ENCODE results near the gene MSMP. TPM values are rescaled to one million over a fixed set of nuclear protein-coding genes. Genes with fewer than 3 reads are reported as not detected.

The MSMP gene
- total and polyA plus RNA-seq, 2 experiments from 2014 or later = 0.81 TPM; not detected in 1

DNA sequence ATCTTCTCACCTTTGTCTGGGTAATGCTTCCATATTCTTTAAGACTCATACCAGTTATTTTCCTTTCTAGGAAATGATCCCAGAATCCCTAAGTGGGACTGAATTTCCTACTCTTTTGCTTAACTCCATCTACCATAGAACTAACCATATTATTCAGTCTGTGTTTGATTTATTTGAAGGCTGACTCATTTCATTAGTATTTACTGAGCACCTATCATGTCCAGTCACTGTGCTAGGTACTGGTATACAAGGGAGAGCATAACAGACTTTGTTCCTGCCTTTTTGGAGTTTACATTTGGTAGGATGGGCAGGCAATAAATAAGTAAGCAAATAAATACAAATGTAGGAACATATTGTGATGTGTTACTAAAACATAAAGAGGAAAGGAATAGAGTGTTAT lies 41.6 kb upstream of the MSMP start:
- Histone ChIP-seq H3K4me2 (no peak overlapping the region), H3K4me1 (ENCODE audit: insufficient read depth) (peaks cover 6% of the 10 kb centered on the region; the same call in 1 of the 2 replicates), H3K4me3 (no peak overlapping the region), H3F3A (replicated peaks; ENCODE audit: low read depth) (0 out of 2 replicates have a peak, but pooled peaks cover 3% of the 10 kb centered on the region), H3K79me2 (replicated peaks; ENCODE audit: insufficient read depth) (no peaks in the 10 kb centered on the region), H3K9me2 (ENCODE audit: insufficient read depth) (no peaks in the 10 kb centered on the region), H3K36me3 (ENCODE audit: insufficient read depth) (no peaks in the 10 kb centered on the region), H3K27me3 (ENCODE audit: insufficient read depth) (peaks cover 4% of the 10 kb centered on the region; the same call in 1 of the 2 replicates), H4K20me1 (replicated peaks; ENCODE audit: insufficient read depth) (no peaks in the 10 kb centered on the region; the same call in 1 of the 2 replicates), H2AFZ (no peak overlapping the region), H3K27ac (ENCODE audit: low read depth) (no peak overlapping the region)
- H3K9me3 Mint-ChIP-seq = no peaks in the 10 kb centered on the region
- no peak for TF ChIP-seq JUNB (IDR thresholded peaks at IDR 0.05; ENCODE audit: unreplicated experiment)
- no peak for TF ChIP-seq CREB1 (CRISPR knock-in tag; IDR thresholded peaks at IDR 0.05; ENCODE audit: low read depth)
- no peak for TF ChIP-seq NANOG (IDR thresholded peaks at IDR 0.05; ENCODE audit: borderline replicate concordance)
- no peak for TF ChIP-seq EZH2 (IDR thresholded peaks at IDR 0.05; ENCODE audit: low read depth, unreplicated experiment)
- no peak for TF ChIP-seq STAT1 (IDR thresholded peaks at IDR 0.05; ENCODE audit: unreplicated experiment)
- TF ChIP-seq, protein P1, sequence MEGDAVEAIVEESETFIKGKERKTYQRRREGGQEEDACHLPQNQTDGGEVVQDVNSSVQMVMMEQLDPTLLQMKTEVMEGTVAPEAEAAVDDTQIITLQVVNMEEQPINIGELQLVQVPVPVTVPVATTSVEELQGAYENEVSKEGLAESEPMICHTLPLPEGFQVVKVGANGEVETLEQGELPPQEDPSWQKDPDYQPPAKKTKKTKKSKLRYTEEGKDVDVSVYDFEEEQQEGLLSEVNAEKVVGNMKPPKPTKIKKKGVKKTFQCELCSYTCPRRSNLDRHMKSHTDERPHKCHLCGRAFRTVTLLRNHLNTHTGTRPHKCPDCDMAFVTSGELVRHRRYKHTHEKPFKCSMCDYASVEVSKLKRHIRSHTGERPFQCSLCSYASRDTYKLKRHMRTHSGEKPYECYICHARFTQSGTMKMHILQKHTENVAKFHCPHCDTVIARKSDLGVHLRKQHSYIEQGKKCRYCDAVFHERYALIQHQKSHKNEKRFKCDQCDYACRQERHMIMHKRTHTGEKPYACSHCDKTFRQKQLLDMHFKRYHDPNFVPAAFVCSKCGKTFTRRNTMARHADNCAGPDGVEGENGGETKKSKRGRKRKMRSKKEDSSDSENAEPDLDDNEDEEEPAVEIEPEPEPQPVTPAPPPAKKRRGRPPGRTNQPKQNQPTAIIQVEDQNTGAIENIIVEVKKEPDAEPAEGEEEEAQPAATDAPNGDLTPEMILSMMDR (conservative IDR thresholded peaks at IDR 0.05; ENCODE audit: low read depth in 2 of 2) = no peak
- no peak for TF ChIP-seq ZNF114 (CRISPR knock-in tag; IDR thresholded peaks at IDR 0.05)
- TF ChIP-seq, protein P2, sequence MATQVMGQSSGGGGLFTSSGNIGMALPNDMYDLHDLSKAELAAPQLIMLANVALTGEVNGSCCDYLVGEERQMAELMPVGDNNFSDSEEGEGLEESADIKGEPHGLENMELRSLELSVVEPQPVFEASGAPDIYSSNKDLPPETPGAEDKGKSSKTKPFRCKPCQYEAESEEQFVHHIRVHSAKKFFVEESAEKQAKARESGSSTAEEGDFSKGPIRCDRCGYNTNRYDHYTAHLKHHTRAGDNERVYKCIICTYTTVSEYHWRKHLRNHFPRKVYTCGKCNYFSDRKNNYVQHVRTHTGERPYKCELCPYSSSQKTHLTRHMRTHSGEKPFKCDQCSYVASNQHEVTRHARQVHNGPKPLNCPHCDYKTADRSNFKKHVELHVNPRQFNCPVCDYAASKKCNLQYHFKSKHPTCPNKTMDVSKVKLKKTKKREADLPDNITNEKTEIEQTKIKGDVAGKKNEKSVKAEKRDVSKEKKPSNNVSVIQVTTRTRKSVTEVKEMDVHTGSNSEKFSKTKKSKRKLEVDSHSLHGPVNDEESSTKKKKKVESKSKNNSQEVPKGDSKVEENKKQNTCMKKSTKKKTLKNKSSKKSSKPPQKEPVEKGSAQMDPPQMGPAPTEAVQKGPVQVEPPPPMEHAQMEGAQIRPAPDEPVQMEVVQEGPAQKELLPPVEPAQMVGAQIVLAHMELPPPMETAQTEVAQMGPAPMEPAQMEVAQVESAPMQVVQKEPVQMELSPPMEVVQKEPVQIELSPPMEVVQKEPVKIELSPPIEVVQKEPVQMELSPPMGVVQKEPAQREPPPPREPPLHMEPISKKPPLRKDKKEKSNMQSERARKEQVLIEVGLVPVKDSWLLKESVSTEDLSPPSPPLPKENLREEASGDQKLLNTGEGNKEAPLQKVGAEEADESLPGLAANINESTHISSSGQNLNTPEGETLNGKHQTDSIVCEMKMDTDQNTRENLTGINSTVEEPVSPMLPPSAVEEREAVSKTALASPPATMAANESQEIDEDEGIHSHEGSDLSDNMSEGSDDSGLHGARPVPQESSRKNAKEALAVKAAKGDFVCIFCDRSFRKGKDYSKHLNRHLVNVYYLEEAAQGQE (IDR thresholded peaks at IDR 0.05; ENCODE audit: unreplicated experiment) = no peak
- no peak for TF ChIP-seq EZH2phosphoT487 (IDR thresholded peaks at IDR 0.05; ENCODE audit: unreplicated experiment)
- TF ChIP-seq, protein P3, sequence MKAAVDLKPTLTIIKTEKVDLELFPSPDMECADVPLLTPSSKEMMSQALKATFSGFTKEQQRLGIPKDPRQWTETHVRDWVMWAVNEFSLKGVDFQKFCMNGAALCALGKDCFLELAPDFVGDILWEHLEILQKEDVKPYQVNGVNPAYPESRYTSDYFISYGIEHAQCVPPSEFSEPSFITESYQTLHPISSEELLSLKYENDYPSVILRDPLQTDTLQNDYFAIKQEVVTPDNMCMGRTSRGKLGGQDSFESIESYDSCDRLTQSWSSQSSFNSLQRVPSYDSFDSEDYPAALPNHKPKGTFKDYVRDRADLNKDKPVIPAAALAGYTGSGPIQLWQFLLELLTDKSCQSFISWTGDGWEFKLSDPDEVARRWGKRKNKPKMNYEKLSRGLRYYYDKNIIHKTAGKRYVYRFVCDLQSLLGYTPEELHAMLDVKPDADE (IDR thresholded peaks at IDR 0.05) = no peak
- no peak for TF ChIP-seq POLR2AphosphoS5 (IDR thresholded peaks at IDR 0.05; ENCODE audit: low read depth)
- TF ChIP-seq ZNF331 (CRISPR knock-in tag; IDR thresholded peaks at IDR 0.05; ENCODE audit: low read depth) = no peak
- TF ChIP-seq, protein P4, sequence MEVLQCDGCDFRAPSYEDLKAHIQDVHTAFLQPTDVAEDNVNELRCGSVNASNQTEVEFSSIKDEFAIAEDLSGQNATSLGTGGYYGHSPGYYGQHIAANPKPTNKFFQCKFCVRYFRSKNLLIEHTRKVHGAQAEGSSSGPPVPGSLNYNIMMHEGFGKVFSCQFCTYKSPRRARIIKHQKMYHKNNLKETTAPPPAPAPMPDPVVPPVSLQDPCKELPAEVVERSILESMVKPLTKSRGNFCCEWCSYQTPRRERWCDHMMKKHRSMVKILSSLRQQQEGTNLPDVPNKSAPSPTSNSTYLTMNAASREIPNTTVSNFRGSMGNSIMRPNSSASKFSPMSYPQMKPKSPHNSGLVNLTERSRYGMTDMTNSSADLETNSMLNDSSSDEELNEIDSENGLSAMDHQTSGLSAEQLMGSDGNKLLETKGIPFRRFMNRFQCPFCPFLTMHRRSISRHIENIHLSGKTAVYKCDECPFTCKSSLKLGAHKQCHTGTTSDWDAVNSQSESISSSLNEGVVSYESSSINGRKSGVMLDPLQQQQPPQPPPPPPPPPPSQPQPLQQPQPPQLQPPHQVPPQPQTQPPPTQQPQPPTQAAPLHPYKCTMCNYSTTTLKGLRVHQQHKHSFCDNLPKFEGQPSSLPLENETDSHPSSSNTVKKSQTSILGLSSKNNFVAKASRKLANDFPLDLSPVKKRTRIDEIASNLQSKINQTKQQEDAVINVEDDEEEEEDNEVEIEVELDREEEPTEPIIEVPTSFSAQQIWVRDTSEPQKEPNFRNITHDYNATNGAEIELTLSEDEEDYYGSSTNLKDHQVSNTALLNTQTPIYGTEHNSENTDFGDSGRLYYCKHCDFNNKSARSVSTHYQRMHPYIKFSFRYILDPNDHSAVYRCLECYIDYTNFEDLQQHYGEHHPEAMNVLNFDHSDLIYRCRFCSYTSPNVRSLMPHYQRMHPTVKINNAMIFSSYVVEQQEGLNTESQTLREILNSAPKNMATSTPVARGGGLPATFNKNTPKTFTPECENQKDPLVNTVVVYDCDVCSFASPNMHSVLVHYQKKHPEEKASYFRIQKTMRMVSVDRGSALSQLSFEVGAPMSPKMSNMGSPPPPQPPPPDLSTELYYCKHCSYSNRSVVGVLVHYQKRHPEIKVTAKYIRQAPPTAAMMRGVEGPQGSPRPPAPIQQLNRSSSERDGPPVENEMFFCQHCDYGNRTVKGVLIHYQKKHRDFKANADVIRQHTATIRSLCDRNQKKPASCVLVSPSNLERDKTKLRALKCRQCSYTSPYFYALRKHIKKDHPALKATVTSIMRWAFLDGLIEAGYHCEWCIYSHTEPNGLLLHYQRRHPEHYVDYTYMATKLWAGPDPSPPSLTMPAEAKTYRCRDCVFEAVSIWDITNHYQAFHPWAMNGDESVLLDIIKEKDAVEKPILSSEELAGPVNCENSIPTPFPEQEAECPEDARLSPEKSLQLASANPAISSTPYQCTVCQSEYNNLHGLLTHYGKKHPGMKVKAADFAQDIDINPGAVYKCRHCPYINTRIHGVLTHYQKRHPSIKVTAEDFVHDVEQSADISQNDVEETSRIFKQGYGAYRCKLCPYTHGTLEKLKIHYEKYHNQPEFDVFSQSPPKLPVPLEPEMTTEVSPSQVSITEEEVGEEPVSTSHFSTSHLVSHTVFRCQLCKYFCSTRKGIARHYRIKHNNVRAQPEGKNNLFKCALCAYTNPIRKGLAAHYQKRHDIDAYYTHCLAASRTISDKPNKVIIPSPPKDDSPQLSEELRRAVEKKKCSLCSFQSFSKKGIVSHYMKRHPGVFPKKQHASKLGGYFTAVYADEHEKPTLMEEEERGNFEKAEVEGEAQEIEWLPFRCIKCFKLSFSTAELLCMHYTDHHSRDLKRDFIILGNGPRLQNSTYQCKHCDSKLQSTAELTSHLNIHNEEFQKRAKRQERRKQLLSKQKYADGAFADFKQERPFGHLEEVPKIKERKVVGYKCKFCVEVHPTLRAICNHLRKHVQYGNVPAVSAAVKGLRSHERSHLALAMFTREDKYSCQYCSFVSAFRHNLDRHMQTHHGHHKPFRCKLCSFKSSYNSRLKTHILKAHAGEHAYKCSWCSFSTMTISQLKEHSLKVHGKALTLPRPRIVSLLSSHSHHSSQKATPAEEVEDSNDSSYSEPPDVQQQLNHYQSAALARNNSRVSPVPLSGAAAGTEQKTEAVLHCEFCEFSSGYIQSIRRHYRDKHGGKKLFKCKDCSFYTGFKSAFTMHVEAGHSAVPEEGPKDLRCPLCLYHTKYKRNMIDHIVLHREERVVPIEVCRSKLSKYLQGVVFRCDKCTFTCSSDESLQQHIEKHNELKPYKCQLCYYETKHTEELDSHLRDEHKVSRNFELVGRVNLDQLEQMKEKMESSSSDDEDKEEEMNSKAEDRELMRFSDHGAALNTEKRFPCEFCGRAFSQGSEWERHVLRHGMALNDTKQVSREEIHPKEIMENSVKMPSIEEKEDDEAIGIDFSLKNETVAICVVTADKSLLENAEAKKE (CRISPR knock-in tag; IDR thresholded peaks at IDR 0.05) = no peak
- H3K27ac Mint-ChIP-seq = no peak overlapping the region
- no peaks in the 10 kb centered on the region; the same call in 2 of the 3 replicates for H3K36me3 Mint-ChIP-seq (ENCODE audit: low read depth)
- no peak for DNase-seq (ENCODE audit: low spot score)
- H3K4me1 Mint-ChIP-seq = peaks cover 10% of the 10 kb centered on the region; the same call in 2 of the 3 replicates
- H3K4me3 Mint-ChIP-seq = no peak overlapping the region
- no peak for ATAC-seq
- H3K27me3 Mint-ChIP-seq (ENCODE audit: insufficient read depth, low read depth, poor library complexity) = peaks cover 14% of the 10 kb centered on the region

Measured in GM23338 (cell line).